Central memory CD4-positive, alpha-beta T cell (primary cell): ENCODE results near the gene PCDHB2.
A peak's percentile ranks its signal among the peaks of the same experiment; 100 is the strongest.
"Not testable (repeated sequence)": the region's sequence is repeated elsewhere in the genome, so short reads cannot be mapped to it uniquely, and the experiment has no call there.

Experiments
- DNase-seq: peaks from one replicate; pipeline ENCODE4 v3.0.0; 2022
- total RNA-seq, 3 experiments: gene quantifications; one replicate each; lab custom pipeline; 2026; lab: John Stamatoyannopoulos, UW

Gene PCDHB2
- 0 to 0.16 (median 0.14) reads per million in 3 experiments for total RNA-seq

DNA sequence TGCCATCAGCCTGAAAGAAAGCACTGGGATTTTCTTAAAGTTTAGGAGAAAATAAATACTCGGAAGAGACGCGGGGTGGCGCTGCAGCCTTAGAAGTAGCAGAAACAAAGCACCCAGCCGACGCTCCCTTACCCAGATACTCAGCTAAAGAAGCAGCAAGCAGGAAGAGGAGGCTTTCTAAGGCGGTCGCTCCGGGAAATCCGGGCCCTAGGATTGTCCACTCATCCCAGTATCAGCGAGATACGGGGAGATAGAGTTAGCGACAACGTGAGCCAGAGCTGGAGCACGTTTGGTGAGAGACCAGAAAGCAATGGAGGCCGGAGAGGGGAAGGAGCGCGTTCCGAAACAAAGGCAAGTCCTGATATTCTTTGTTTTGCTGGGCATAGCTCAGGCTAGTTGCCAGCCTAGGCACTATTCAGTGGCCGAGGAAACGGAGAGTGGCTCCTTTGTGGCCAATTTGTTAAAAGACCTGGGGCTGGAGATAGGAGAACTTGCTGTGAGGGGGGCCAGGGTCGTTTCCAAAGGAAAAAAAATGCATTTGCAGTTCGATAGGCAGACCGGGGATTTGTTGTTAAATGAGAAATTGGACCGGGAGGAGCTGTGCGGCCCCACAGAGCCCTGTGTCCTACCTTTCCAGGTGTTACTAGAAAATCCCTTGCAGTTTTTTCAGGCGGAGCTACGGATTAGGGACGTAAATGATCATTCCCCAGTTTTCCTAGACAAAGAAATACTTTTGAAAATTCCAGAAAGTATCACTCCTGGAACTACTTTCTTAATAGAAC lies at the start of gene PCDHB2:
PCDHB2 (plus strand) TSS at position 135 of the 782 bp plus-strand sequence; CDS start at position 311, 176 bp downstream.
- no peak for DNase-seq

DNA sequence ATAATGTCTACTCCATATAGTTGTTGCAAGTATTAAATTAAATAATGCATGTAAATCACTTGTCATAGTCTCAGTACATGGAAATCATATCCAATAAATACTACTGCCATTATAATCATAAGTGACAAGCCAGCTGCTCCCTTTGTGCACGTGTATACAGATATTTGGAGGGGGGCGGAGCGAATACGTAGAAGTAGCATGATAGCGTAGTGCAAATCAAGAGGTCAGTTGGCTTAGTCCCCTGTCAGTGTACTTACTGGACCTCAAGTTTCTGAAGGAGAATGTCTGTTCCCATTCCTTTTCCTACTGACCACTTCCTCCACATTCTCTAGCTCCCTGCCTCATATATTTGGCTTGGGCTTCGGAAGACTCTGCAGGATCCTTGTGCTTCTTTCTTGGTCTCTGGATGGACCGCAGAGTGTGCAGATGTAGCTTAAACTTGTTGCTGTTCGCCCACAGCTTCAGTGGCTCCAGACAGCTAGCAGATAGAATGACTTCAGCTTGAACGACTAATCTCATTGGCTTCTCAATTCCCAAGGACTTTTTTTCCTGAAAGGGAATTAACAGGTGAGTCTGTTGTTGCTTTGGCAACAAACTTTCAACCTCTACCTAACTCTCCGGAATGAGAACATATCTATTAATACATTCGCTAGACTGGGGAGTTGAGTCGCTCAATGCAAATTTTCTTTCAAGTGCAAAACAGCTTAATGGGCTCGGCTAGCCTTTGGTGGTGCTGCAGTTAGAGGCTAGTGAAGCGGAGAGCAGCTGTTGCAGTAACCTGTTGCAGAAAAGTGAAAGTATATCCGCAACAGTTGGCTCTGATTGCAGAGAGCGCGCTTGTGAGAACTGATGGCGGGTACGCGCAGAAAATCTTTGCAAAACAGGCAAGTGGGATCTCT lies 43.5 kb upstream of the PCDHB2 start, which contains the start of gene PCDHB1:
PCDHB1 (plus strand) TSS at position 753 of the 899 bp plus-strand sequence; CDS start at position 850, 97 bp downstream.
- no peak for DNase-seq

DNA sequence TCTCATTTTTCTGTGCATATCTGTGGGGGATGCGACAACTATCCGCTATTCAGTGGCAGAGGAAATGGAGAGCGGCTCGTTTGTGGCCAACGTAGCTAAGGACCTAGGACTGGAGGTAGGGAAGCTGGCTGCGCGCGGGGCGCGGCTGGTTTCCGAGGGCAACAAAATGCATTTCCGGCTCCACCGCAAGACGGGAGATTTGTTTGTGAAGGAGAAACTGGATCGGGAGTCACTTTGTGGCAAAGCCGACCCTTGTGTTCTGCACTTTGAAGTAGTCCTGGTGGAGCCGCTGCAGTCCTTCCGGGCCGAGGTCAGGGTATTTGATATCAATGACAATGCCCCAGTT lies 42.9 kb upstream of the PCDHB2 start:
- DNase-seq = no peak

DNA sequence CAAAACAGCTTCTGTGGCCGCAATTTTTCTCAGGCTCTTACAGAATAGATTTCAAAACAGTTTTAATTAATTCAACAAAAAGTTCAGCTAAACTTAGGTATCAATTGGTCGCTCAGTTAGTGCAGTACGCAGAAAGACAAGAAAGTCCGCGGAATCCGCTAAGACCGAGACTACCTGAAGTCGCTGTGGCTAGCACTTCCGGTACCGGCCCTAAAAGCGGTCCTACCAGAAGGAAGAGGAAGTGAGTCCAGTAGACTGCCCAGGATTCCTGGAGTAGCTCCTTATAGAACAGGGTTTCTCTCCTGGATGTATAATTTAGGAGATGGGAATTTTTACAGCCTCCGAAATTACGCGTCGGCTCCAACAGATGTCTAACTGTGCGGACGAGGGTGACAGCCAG lies 16.6 kb upstream of the PCDHB2 start:
- DNase-seq = no peak

DNA sequence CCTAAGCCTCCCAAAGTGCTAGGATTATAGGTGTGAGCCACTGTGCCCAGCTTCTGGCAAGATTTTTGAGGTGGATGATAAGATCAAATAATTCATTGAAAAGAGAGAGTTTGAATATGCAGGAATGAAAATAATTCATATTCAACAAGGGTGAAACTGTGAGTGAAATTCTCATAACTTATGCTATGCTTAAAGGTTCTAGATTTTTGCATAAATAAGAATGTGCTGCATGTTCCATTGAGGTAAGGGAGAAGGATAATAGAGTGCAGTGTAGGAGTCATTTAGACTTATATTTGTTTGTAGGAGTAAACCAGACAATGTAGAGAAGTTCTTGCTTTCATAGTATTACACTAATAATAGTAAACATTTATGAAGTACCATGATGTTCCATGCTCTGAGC lies 12.2 kb upstream of the PCDHB2 start:
- DNase-seq = no peak

DNA sequence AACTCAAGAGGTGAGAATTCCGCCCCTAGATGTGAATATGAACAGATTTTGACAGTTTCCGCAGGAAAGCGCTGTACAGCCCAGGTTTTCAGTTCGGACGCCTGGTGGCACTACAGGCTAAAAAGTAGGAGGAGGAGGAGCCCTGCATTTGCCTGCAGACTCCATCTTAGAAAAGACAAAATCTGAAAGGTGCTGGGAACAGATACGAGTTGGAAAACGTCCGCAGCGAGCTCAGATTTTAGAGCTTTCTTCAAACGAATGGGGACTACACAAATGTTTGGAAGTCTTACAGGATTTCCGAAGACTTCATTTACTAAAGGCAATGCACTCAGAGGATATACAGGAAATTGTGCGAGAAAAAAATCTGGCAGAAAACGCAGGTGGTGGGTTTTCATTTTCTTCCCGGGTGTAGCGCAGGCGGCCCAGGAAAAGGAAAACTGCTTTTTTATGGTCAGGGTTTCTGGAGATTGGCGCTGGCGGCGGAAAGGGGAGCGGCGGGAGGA lies 9.9 kb upstream of the PCDHB2 start:
- peak; percentile 47 for DNase-seq

DNA sequence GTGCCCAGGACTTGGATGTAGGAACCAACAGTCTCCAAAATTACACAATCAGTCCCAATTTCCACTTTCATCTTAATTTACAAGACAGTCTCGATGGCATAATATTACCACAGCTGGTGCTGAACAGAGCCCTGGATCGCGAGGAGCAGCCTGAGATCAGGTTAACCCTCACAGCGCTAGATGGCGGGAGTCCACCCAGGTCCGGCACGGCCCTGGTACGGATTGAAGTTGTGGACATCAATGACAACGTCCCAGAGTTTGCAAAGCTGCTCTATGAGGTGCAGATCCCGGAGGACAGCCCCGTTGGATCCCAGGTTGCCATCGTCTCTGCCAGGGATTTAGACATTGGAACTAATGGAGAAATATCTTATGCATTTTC lies 837 bp downstream of the PCDHB2 start:
- no peak for DNase-seq

DNA sequence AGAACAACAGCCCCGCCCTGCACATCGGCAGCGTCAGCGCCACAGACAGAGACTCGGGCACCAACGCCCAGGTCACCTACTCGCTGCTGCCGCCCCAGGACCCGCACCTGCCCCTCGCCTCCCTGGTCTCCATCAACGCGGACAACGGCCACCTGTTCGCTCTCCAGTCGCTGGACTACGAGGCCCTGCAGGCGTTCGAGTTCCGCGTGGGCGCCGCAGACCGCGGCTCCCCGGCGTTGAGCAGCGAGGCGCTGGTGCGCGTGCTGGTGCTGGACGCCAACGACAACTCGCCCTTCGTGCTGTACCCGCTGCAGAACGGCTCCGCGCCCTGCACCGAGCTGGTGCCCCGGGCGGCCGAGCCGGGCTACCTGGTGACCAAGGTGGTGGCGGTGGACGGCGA lies 1.8 kb downstream of the PCDHB2 start:
- DNase-seq = not testable (repeated sequence)

DNA sequence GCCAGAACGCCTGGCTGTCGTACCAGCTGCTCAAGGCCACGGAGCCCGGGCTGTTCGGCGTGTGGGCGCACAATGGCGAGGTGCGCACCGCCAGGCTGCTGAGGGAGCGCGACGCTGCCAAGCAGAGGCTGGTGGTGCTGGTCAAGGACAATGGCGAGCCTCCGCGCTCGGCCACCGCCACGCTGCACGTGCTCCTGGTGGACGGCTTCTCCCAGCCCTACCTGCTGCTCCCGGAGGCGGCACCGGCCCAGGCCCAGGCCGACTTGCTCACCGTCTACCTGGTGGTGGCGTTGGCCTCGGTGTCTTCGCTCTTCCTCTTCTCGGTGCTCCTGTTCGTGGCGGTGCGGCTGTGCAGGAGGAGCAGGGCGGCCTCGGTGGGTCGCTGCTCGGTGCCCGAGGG lies 2.2 kb downstream of the PCDHB2 start:
- DNase-seq = not testable (repeated sequence)

DNA sequence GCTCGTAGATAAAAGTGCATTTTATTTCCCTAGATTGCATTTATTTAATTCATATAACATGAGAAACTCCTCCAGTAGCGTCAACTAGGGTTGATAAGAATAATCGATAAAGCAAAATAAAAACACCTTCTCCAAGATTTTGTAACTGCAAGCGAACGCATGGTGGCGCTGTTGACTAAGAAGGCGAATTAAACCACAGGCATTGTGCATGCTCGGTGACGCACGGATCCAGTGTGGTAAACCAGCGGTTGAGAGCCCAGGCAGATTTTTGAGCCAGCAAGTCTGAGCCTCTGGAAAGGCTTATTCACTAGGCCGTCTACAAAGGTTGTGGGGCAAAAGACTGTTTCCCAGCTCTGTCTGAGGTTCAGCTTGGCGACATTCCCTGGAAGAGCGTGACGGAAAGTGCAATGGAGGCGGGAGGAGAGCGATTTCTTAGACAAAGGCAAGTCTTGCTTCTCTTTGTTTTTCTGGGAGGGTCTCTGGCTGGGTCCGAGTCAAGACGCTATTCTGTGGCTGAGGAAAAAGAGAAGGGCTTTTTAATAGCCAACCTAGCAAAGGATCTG lies 5.9 kb downstream of the PCDHB2 start, which contains the start of gene PCDHB3:
PCDHB3 (plus strand) TSS at position 231 of the 563 bp plus-strand sequence; CDS start at position 408, 177 bp downstream.
- no peak for DNase-seq

DNA sequence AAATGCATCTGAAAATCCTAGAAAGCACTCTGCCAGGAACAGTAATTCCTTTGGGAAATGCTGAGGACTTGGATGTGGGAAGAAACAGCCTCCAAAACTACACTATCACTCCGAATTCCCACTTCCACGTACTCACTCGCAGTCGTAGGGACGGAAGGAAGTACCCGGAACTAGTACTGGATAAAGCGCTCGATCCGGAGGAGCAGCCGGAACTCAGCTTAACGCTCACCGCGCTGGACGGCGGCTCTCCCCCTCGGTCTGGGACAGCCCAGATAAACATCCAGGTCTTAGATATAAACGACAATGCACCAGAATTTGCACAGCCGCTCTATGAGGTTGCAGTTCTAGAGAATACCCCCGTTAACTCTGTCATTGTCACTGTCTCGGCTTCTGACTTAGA lies 6.6 kb downstream of the PCDHB2 start:
- no peak for DNase-seq

DNA sequence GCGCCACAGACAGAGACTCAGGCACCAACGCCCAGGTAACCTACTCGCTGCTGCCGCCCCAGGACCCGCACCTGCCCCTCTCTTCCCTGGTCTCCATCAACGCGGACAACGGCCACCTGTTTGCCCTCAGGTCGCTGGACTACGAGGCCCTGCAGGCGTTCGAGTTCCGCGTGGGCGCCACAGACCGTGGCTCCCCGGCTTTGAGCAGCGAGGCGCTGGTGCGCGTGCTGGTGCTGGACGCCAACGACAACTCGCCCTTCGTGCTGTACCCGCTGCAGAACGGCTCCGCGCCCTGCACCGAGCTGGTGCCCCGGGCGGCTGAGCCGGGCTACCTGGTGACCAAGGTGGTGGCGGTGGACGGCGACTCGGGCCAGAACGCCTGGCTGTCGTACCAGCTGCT lies 7.7 kb downstream of the PCDHB2 start:
- DNase-seq = not testable (repeated sequence)

DNA sequence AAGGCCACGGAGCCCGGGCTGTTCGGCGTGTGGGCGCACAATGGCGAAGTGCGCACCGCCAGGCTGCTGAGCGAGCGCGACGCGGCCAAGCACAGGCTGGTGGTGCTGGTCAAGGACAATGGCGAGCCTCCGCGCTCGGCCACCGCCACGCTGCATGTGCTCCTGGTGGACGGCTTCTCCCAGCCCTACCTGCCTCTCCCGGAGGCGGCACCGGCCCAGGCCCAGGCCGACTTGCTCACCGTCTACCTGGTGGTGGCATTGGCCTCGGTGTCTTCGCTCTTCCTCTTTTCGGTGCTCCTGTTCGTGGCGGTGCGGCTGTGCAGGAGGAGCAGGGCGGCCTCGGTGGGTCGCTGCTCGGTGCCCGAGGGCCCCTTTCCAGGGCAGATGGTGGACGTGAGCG lies 8.1 kb downstream of the PCDHB2 start:
- not testable (repeated sequence) for DNase-seq

DNA sequence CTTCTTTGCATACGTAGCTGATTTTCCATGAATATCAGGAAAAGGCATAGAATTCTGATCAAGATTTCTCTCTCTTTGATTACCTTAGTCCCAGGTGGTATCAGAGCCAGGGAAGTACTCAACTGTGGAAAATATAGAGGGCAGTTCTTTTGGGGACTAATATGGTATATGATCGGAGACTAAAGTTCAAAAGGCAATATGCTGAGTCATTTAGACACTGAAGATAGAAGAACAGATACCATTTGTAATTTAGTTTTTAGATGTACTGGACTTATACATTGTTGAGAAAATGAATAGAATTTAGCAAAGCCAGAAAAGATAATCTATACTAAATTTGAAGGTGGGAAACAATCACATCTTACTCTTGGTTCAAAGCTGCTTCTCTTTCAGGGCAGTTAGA lies 10.9 kb downstream of the PCDHB2 start:
- DNase-seq = no peak

DNA sequence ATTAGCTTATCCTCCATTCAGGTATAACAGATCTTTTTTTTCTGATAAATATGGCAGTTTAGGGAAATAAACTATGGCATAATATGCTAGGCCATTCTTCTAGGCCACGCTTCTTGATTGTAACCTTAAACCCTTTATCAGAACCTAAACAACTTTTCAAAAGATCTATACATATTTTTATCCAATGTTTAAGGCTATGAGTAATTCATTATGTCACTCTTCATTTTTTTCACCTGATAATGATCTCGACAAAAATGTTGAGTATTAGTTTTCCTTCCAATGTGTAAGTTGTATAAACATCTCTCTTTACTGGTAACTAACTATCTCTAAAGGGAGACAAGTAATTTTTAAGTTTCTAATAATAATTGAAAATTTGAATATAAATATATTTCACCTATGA lies 24.8 kb downstream of the PCDHB2 start:
- no peak for DNase-seq

DNA sequence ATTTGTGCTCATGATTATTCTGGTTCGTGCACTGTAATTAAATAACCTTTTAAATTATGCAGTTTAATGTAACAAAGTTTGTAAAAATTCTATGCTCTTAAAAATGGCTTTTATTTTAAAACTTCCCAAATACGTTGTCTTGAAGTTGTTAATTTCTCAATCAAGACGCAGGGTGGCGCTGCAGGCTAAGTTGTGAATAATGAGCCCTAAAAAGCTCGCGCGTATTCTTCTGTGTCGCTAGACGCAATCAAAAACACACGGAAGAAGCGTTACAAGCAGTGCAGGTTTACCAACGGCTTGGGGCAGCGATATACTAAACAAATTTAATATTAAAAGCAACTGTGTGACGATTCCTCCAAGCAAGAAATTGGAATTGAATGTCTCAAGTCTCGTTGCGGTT lies 27.1 kb downstream of the PCDHB2 start, which contains the start of gene PCDHB4:
PCDHB4 (plus strand) TSS at position 256 of the 400 bp plus-strand sequence. CDS start 181 bp downstream, outside the sequence.
- DNase-seq = no peak

DNA sequence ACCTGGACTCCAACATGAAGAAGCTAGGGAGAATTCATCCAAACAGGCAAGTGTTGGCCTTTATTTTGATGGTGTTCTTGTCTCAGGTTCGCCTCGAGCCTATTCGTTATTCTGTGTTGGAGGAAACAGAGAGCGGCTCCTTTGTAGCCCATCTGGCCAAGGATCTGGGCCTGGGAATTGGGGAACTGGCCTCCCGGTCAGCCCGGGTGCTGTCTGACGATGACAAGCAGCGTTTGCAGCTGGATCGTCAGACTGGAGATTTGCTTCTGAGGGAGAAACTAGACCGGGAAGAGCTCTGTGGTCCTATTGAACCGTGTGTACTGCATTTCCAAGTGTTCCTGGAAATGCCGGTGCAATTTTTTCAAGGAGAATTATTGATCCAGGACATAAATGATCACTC lies 27.6 kb downstream of the PCDHB2 start:
- no peak for DNase-seq

DNA sequence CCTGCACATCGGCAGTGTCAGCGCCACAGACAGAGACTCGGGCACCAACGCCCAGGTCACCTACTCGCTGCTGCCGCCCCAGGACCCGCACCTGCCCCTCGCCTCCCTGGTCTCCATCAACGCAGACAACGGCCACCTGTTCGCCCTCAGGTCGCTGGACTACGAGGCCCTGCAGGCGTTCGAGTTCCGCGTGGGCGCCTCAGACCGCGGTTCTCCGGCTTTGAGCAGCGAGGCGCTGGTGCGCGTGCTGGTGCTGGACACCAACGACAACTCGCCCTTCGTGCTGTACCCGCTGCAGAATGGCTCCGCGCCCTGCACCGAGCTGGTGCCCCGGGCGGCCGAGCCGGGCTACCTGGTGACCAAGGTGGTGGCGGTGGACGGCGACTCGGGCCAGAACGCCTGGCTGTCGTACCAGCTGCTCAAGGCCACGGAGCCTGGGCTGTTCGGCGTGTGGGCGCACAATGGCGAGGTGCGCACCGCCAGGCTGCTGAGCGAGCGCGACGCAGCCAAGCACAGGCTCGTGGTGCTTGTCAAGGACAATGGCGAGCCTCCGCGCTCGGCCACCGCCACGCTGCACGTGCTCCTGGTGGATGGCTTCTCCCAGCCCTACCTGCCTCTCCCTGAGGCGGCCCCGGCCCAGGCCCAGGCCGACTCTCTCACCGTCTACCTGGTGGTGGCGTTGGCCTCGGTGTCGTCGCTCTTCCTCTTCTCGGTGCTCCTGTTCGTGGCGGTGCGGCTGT lies 29.2 kb downstream of the PCDHB2 start:
- DNase-seq = not testable (repeated sequence)

DNA sequence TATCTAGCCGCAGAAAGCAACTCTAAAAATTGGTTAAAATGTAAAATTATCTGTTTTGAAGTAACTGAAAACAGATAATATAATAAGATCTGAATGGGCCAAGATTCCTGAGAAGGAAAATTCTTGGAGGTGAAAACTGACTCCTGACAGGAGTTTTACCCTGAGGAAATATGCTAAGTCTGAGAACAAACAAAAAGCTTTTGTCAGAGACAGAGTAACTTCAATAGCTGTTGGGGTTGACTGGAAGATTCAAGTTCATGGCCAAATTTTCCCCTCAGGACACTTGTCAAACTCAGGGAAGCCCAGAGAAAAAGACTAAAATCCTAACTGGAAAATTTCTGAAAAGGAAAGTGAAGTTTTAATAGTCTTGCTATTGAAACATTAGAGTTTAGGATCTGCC lies 32.9 kb downstream of the PCDHB2 start:
- no peak for DNase-seq

DNA sequence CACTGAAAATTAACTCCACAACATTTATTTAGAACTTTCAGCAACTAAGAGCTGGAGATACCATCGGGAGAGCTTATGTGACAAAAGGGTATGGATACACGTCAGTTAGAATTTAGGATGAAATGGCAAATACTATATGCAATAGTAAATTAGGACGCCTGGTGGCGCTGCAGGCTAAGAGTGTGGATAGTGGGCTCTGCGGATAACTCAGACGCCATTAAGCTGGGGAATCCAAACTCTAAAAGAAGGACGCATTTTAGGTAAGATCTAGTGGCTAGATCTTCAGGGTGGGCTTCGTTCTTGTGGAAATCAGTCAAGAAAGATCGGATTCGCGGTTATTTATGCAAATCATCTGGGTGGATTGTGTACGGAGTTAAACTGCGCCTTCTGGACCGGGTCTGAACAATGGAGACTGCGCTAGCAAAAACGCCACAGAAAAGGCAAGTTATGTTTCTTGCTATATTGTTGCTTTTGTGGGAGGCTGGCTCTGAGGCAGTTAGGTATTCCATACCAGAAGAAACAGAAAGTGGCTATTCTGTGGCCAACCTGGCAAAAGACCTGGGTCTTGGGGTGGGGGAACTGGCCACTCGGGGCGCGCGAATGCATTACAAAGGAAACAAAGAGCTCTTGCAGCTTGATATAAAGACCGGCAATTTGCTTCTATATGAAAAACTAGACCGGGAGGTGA lies 40.8 kb downstream of the PCDHB2 start, which contains the start of gene PCDHB5:
PCDHB5 (plus strand) TSS at position 177 of the 688 bp plus-strand sequence; CDS start at position 406, 229 bp downstream.
- no peak for DNase-seq

DNA sequence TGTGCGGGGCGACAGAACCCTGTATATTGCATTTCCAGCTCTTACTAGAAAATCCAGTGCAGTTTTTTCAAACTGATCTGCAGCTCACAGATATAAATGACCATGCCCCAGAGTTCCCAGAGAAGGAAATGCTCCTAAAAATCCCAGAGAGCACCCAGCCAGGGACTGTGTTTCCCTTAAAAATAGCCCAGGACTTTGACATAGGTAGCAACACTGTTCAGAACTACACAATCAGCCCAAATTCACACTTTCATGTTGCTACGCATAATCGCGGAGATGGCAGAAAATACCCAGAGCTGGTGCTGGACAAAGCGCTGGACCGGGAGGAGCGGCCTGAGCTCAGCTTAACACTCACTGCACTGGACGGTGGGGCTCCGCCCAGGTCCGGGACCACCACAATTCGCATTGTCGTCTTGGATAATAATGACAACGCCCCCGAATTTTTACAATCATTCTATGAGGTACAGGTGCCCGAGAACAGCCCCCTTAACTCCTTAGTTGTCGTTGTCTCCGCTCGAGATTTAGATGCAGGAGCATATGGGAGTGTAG lies 41.4 kb downstream of the PCDHB2 start:
- no peak for DNase-seq
